HCT116 (cell line): ENCODE results near the gene ELFN2. TPM values are rescaled to one million over a fixed set of nuclear protein-coding genes. Genes with fewer than 3 reads are reported as not detected.

Experiments used
- ATAC-seq: fragments of 200-7000 bp; cut with Tn5 transposase; 2 replicates; pipeline ENCODE4 v1.9.1; 2020; ENCODE audit warnings: mild to moderate bottlenecking, moderate library complexity
- BruUV-seq: library from RNA; stranded (reverse); fragments of 400-500 nt; replicated peaks from 2 replicates; lab custom pipeline; 2021; lab: Mats Ljungman, UMichigan
- CTCF ChIA-PET: fragments of 300-600 bp; sonication (Branson Sonifier 250); formaldehyde crosslinking; loops from one replicate; lab custom pipeline; 2021; ENCODE audit warnings: antibody characterized with exemption; lab: Charles Lee
- POLR2A ChIA-PET: fragments of 300-600, 350-600 bp; sonication (Branson Sonifier 250); formaldehyde crosslinking; loops from one replicate; lab custom pipeline; 2021; ENCODE audit warnings: antibody characterized with exemption; lab: Charles Lee
- RAD21 ChIA-PET, 2 experiments: fragments of 300-600 bp; sonication (Branson Sonifier 250); formaldehyde crosslinking; loops; one replicate each; lab custom pipeline; 2023; ENCODE audit warnings: low total read pairs in 2 of 2; ENCODE audit not compliant: uncharacterized antibody in 2 of 2, unreplicated experiment in 2 of 2, low non-redundant PET in 1 of 2; lab: Charles Lee
- DNase-seq: peaks from one replicate; pipeline ENCODE4 v3.0.0-alpha.2; 2010; ENCODE audit warnings: low read depth, low spot score
- H2AFZ ChIP-seq: fragments of 200-600 bp; shearing (Covaris generic), sonication (generic); 2 replicates; pipeline ENCODE4 v1.6.1; 2017; ENCODE audit warnings: low read depth, mixed run types, mixed read lengths, antibody characterized with exemption, low read length; ENCODE audit not compliant: poor library complexity, severe bottlenecking
- H3K27ac ChIP-seq: 2 replicates; pipeline ENCODE4 v1.5.1; 2012; ENCODE audit warnings: low read depth, low read length
- H3K27me3 ChIP-seq: fragments of 200-600 bp; sonication (generic); 2 replicates; pipeline ENCODE4 v1.6.1; 2016; ENCODE audit warnings: mixed run types, low read length, mixed read lengths; ENCODE audit not compliant: insufficient read depth
- H3K36me3 ChIP-seq, 2 experiments: fragments of 200-500 bp in 1 of 2; fragments of 200-600 bp in 1 of 2; sonication (Bioruptor generic) in 1 of 2; sonication (generic) in 1 of 2; 2 replicates each; pipeline versions ENCODE4 v1.5.1 to v1.6.1; 2014 to 2016; ENCODE audit warnings: low read length in 2 of 2, inconsistent platforms in 1 of 2, mixed read lengths in 1 of 2, mixed run types in 1 of 2; ENCODE audit not compliant: insufficient read depth in 2 of 2, control insufficient read depth in 1 of 2
- H3K4me1 ChIP-seq, 2 experiments: fragments of 200-600 bp in 1 of 2; sonication (generic) in 1 of 2; 2 replicates each; pipeline versions ENCODE4 v1.5.1 to v1.6.1; 2012 to 2017; ENCODE audit warnings: low read length in 2 of 2, inconsistent platforms in 1 of 2, mild to moderate bottlenecking in 1 of 2, mixed read lengths in 1 of 2, mixed run types in 1 of 2, moderate library complexity in 1 of 2; ENCODE audit not compliant: insufficient read depth in 2 of 2, control insufficient read depth in 1 of 2
- H3K4me2 ChIP-seq: fragments of 200-600 bp; sonication (generic); 2 replicates; pipeline ENCODE4 v1.6.1; 2017; ENCODE audit warnings: mixed run types, low read length, mixed read lengths
- H3K4me3 ChIP-seq, 2 experiments: fragments of 200-600 bp in 1 of 2; sonication (generic) in 1 of 2; replicated peaks in 1 of 2; 2 replicates each; pipeline ENCODE4 v1.5.1; 2011 to 2016; ENCODE audit warnings: low read length in 2 of 2, control low read depth in 1 of 2, low read depth in 1 of 2, mild to moderate bottlenecking in 1 of 2, mixed read lengths in 1 of 2, mixed run types in 1 of 2
- H3K79me2 ChIP-seq: fragments of 200-600 bp; sonication (generic); 2 replicates; pipeline ENCODE4 v1.6.1; 2017; ENCODE audit warnings: mild to moderate bottlenecking, mixed run types, low read length, moderate library complexity, mixed read lengths; ENCODE audit not compliant: insufficient read depth
- H3K9ac ChIP-seq: fragments of 200-600 bp; sonication (generic); 2 replicates; pipeline ENCODE4 v1.6.1; 2016; ENCODE audit warnings: low read length, mixed read lengths
- H3K9me2 ChIP-seq: fragments of 200-600 bp; sonication (generic), shearing (Covaris generic); 2 replicates; pipeline ENCODE4 v1.6.1; 2017; ENCODE audit warnings: mixed run types, mild to moderate bottlenecking, moderate library complexity; ENCODE audit not compliant: insufficient read depth
- H3K9me3 ChIP-seq, 2 experiments: fragments of 200-500 bp in 1 of 2; fragments of 200-600 bp in 1 of 2; sonication (Bioruptor generic) in 1 of 2; sonication (generic) in 1 of 2; 2 replicates each; pipeline ENCODE4 v1.6.1; 2014 to 2017; ENCODE audit warnings: low read length in 2 of 2, mixed read lengths in 2 of 2, inconsistent platforms in 1 of 2, low read depth in 1 of 2, mild to moderate bottlenecking in 1 of 2, mixed run types in 1 of 2, moderate library complexity in 1 of 2; ENCODE audit not compliant: control insufficient read depth in 1 of 2, insufficient read depth in 1 of 2
- H4K20me1 ChIP-seq: fragments of 200-600 bp; sonication (generic), shearing (Covaris generic); 2 replicates; pipeline ENCODE4 v1.6.1; 2017; ENCODE audit warnings: mixed run types, mild to moderate bottlenecking, moderate library complexity; ENCODE audit not compliant: insufficient read depth
- EGR1 ChIP-seq: IDR thresholded peaks from 2 replicates; pipeline ENCODE4 v1.6.1; 2012; ENCODE audit warnings: low read depth
- ELF1 ChIP-seq: IDR thresholded peaks from 2 replicates; pipeline ENCODE4 v1.6.1; 2012; ENCODE audit warnings: low read depth, borderline replicate concordance
- EZH2phosphoT487 ChIP-seq: fragments of 200-600 bp; IDR thresholded peaks from 2 replicates; pipeline ENCODE4 v1.6.1; 2018; ENCODE audit warnings: antibody characterized with exemption, borderline replicate concordance
- FOSL1 ChIP-seq: IDR thresholded peaks from 2 replicates; pipeline ENCODE4 v1.6.1; 2012; ENCODE audit warnings: low read depth
- POLR2A ChIP-seq: IDR thresholded peaks from 2 replicates; pipeline ENCODE4 v1.7.0; 2011; ENCODE audit warnings: borderline replicate concordance; ENCODE audit not compliant: insufficient read depth, insufficient read length; ENCODE audit errors: extremely low read depth
- POLR2AphosphoS5 ChIP-seq: IDR thresholded peaks from 2 replicates; pipeline ENCODE4 v1.6.1; 2011; ENCODE audit warnings: mild to moderate bottlenecking, low read depth, low read length, moderate library complexity
- RAD21 ChIP-seq: IDR thresholded peaks from 2 replicates; pipeline ENCODE4 v1.6.1; 2012; ENCODE audit warnings: low read depth, mild to moderate bottlenecking
- SIN3A ChIP-seq: IDR thresholded peaks from 2 replicates; pipeline ENCODE4 v1.6.1; 2012; ENCODE audit warnings: low read depth
- SP1 ChIP-seq: IDR thresholded peaks from 2 replicates; pipeline ENCODE4 v1.6.1; 2012; ENCODE audit warnings: low read depth
- TCF7L2 ChIP-seq: IDR thresholded peaks from 2 replicates; pipeline ENCODE4 v1.7.0; 2011; ENCODE audit warnings: borderline replicate concordance, inconsistent platforms; ENCODE audit not compliant: insufficient read depth, insufficient read length; ENCODE audit errors: extremely low read depth
- YY1 ChIP-seq: IDR thresholded peaks from 2 replicates; pipeline ENCODE4 v1.6.1; 2011; ENCODE audit warnings: low read length, low read depth, moderate library complexity, mild to moderate bottlenecking; ENCODE audit not compliant: insufficient replicate concordance; ENCODE audit errors: extremely low read depth
- ZNF274 ChIP-seq: fragments of 200-500 bp; sonication (Bioruptor generic); IDR thresholded peaks from 2 replicates; pipeline ENCODE4 v1.6.1; 2014; ENCODE audit warnings: mild to moderate bottlenecking, low read depth, low read length, inconsistent platforms
- intact Hi-C: fragments of 100-400 bp; cut with micrococcal nuclease; formaldehyde crosslinking; loops from 2 replicates; pipeline ENCODE4 v1.10.0; 2022
- total RNA-seq: library from RNA; stranded (reverse); gene quantifications from one replicate; pipeline ENCODE4 v1.2.1, GENCODE V29; 2021; ENCODE audit not compliant: unreplicated experiment
- TF ChIP-seq, protein P1 (sequence below): IDR thresholded peaks from 2 replicates; pipeline ENCODE4 v1.6.1; 2012; ENCODE audit warnings: low read depth
- TF ChIP-seq, protein P2 (sequence below), 3 experiments: fragments of 200-600 bp in 1 of 3; sonication (generic) in 1 of 3; IDR thresholded peaks in 2 of 3; conservative IDR thresholded peaks in 1 of 3; 2 replicates each; pipeline ENCODE4 v1.5.1; 2012 to 2017; ENCODE audit warnings: low read depth in 2 of 3, low read length in 2 of 3, antibody characterized with exemption in 1 of 3, borderline replicate concordance in 1 of 3, control low read depth in 1 of 3, mild to moderate bottlenecking in 1 of 3, mixed read lengths in 1 of 3, mixed run types in 1 of 3, moderate library complexity in 1 of 3; ENCODE audit not compliant: insufficient read depth in 1 of 3

ELFN2 gene
- total RNA-seq, 1 experiment from 2014 or later, result 45.4 TPM

DNA sequence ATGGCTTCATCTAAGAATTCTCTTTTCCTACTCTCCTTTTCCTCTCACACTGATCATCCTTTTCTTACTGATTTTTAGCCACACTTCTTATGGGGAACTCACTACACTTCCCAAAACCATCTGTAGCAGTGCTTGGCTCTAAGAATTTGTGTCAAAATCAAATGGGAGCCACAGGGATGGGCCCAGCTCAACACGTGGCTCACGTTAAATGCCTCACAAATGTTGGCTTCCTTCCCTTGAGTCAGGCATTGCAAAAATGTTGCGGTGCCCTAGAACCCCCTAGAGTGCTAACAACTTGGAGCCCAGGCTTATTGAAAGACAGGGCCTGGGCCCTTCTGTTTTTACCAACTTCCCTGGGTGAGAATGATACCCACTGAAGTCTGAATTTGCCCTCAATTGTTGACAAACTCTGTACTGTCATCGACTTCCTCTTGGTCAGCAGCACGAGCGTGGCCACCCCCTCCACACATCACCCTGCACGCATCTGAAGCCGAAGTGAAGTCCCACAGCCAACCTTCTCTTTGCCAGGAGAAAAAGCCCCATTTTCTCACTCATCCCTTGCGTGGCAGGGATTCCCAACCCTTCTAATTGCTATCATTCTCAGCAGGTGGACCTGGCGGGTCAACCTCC lies 69.7 kb downstream of the ELFN2 start (continued):
- TF ChIP-seq, protein P1, sequence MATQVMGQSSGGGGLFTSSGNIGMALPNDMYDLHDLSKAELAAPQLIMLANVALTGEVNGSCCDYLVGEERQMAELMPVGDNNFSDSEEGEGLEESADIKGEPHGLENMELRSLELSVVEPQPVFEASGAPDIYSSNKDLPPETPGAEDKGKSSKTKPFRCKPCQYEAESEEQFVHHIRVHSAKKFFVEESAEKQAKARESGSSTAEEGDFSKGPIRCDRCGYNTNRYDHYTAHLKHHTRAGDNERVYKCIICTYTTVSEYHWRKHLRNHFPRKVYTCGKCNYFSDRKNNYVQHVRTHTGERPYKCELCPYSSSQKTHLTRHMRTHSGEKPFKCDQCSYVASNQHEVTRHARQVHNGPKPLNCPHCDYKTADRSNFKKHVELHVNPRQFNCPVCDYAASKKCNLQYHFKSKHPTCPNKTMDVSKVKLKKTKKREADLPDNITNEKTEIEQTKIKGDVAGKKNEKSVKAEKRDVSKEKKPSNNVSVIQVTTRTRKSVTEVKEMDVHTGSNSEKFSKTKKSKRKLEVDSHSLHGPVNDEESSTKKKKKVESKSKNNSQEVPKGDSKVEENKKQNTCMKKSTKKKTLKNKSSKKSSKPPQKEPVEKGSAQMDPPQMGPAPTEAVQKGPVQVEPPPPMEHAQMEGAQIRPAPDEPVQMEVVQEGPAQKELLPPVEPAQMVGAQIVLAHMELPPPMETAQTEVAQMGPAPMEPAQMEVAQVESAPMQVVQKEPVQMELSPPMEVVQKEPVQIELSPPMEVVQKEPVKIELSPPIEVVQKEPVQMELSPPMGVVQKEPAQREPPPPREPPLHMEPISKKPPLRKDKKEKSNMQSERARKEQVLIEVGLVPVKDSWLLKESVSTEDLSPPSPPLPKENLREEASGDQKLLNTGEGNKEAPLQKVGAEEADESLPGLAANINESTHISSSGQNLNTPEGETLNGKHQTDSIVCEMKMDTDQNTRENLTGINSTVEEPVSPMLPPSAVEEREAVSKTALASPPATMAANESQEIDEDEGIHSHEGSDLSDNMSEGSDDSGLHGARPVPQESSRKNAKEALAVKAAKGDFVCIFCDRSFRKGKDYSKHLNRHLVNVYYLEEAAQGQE, result no peak
- TF ChIP-seq EGR1 (no peak), YY1 (no peak)

DNA sequence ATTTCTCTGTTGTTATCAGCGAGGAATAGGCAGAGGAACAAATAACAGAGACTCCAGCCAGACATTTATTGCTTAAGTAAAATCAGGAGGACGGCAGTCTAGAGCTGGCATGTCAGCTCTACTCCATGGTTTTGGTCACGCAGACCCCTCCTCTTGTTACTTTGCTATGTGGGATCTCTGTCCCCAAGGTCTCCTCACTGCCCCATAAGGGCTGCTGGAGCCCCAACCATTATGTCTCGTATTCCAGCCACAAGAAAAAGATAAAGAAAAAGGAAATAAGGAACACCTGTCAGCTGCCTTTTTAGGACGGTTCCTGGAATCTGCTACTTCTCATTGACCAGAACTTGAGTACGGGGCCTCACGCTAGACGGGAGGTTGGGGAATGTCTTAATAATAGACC lies 70.4 kb downstream of the ELFN2 start:
- no peak overlapping the region for H3K4me2 ChIP-seq
- H3K4me3 ChIP-seq, result no peak overlapping the region
- RAD21 ChIA-PET, result no interaction called here
- H2AFZ ChIP-seq, result no peak overlapping the region
- CTCF ChIA-PET, result no interaction called here
- H3K4me1 ChIP-seq, result peaks cover 0 to 20% of the 10 kb centered on the region in 2 experiments; a peak in 2 of 4 replicates
- TF ChIP-seq FOSL1 (no peak), ZNF274 (no peak), POLR2A (no peak), EZH2phosphoT487 (no peak), SP1 (no peak), YY1 (no peak), EGR1 (no peak), RAD21 (no peak), SIN3A (no peak), POLR2AphosphoS5 (no peak), TCF7L2 (no peak), ELF1 (no peak)
- TF ChIP-seq, protein P2, sequence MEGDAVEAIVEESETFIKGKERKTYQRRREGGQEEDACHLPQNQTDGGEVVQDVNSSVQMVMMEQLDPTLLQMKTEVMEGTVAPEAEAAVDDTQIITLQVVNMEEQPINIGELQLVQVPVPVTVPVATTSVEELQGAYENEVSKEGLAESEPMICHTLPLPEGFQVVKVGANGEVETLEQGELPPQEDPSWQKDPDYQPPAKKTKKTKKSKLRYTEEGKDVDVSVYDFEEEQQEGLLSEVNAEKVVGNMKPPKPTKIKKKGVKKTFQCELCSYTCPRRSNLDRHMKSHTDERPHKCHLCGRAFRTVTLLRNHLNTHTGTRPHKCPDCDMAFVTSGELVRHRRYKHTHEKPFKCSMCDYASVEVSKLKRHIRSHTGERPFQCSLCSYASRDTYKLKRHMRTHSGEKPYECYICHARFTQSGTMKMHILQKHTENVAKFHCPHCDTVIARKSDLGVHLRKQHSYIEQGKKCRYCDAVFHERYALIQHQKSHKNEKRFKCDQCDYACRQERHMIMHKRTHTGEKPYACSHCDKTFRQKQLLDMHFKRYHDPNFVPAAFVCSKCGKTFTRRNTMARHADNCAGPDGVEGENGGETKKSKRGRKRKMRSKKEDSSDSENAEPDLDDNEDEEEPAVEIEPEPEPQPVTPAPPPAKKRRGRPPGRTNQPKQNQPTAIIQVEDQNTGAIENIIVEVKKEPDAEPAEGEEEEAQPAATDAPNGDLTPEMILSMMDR (IDR thresholded peaks at IDR 0.05 in 2 of 3, conservative IDR thresholded peaks at IDR 0.05 in 1 of 3; ENCODE audit: borderline replicate concordance in 1 of 3, insufficient read depth in 1 of 3, low read depth in 2 of 3, low read length in 2 of 3), result no peak
- TF ChIP-seq, protein P1, result no peak
- no peak overlapping the region for H3K9ac ChIP-seq
- no peaks in the 10 kb centered on the region for H3K9me2 ChIP-seq
- POLR2A ChIA-PET, result no interaction called here
- H3K27ac ChIP-seq, result no peak overlapping the region
- no peaks in the 10 kb centered on the region for H3K79me2 ChIP-seq
- no peaks in the 10 kb centered on the region for H3K27me3 ChIP-seq
- H3K36me3 ChIP-seq, result no peaks in the 10 kb centered on the region
- DNase-seq (no peak), ATAC-seq (no peak)
- intact Hi-C loops, result no loop called here
- no peaks in the 10 kb centered on the region for H3K9me3 ChIP-seq
- no peaks in the 10 kb centered on the region for H4K20me1 ChIP-seq
- no TSS peak for BruUV-seq
